Body of pancreas (tissue), 4 donors: ENCODE results near the gene MILR1. TPM values are rescaled to one million over a fixed set of nuclear protein-coding genes. Genes with fewer than 3 reads are reported as not detected.
A peak's percentile ranks its signal among the peaks of the same experiment; 100 is the strongest.

Experiments used
- ATAC-seq: fragments of 150-250 bp; one replicate; pipeline ENCODE4 v1.9.1; 2016
- DNase-seq, 4 donors: peaks; one replicate each; pipeline ENCODE4 v3.0.0-alpha.2; 2019
- H3K27ac ChIP-seq, 4 donors: fragments of 200-600 bp; sonication (generic); 1 replicate in 3 of 4; 2 replicates in 1 of 4; pipeline versions ENCODE4 v1.5.1 to v1.6.1; 2016 to 2019; ENCODE audit warnings: mild to moderate bottlenecking in 1 of 4, mixed read lengths in 1 of 4, moderate library complexity in 1 of 4
- H3K27me3 ChIP-seq, 2 donors: fragments of 200-600 bp; sonication (generic); one replicate each; pipeline ENCODE4 v1.6.0; 2016; ENCODE audit warnings: mild to moderate bottlenecking in 1 of 2
- H3K36me3 ChIP-seq, 2 donors: fragments of 200-600 bp; sonication (generic); replicated peaks in 1 of 2; 2 replicates each; pipeline ENCODE4 v1.5.1; 2016; ENCODE audit warnings: low read depth in 2 of 2; ENCODE audit not compliant: insufficient read depth in 1 of 2
- H3K4me1 ChIP-seq: fragments of 200-600 bp; sonication (generic); one replicate; pipeline ENCODE4 v1.6.0; 2016
- H3K4me3 ChIP-seq, 2 donors: fragments of 200-600 bp; sonication (generic); 1 replicate in 1 of 2; 2 replicates in 1 of 2; pipeline ENCODE4 v1.5.1; 2016 to 2019
- H3K9me3 ChIP-seq, 3 donors: fragments of 200-600 bp; sonication (generic); 1 replicate in 2 of 3; 2 replicates in 1 of 3; pipeline ENCODE4 v1.5.1; 2016
- POLR2A ChIP-seq, 3 donors: fragments of 450-650 bp; IDR thresholded peaks; one replicate each; pipeline ENCODE4 v1.6.1; 2016; ENCODE audit warnings: antibody characterized with exemption in 3 of 3, mild to moderate bottlenecking in 2 of 3
- WGBS, 2 donors: methylation state at CpG; one replicate each; pipeline ENCODE4 v1.1.5; 2017; 5-methylcytosine and 5-hydroxymethylcytosine counted together
- intact Hi-C: fragments of 100-400 bp; cut with DNase I; formaldehyde crosslinking; loops from one replicate; pipeline ENCODE4 v1.15.1; 2023
- total RNA-seq, 2 donors: library from RNA; depleted of rRNA; stranded (reverse); fragments of >200 nt; gene quantifications; one replicate each; pipeline ENCODE4 v1.1.0, GENCODE V29; 2016
- TF ChIP-seq, protein P1 (sequence below), 7 experiments: fragments of 450-650 bp in 4 of 7; fragments of 200-600 bp in 3 of 7; sonication (generic) in 3 of 7; IDR thresholded peaks; one replicate each; pipeline ENCODE4 v1.5.1; 2016 to 2019; ENCODE audit warnings: antibody characterized with exemption in 7 of 7

MILR1 gene
- total RNA-seq, 2 donors from 2014 or later: 4.9 TPM; not detected in 1

DNA sequence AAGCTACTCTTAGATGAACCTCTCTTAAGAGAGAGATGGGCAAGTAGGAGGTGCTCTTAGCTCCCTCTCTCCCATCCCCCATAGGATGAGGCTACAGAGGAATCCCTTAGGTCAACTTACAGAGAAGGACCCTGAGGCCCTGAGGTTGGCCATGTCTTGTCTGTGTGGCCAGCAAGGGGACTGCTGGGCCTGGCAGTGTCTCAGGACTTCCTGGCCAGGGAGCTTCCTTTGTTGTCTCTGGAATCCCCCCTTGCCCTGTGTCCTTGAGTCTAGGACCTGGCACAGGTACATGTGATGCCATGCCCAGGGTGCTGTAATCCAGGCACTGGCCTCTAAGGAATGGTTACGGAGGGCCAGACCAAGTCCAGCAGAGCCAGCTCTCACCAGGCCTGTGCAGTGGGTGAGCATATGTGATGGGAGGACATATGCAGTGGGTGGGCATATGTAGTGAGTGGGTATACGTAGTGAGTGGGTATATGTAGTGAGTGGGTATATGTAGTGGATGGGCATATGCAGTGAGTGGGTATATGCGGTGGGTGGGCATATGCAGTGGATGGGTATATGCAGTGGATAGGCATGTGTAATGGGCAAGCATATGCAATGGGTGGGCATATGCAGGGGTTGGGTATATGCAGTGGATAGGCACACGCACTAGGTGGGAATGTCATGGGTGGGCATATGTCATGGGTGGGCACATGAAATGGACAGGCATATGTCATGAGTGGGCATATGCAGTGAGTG, 38.0 kb upstream of the MILR1 start:
- intact Hi-C loops: no loop called here
- 93 to 100% methylated on average over 3 to 4 of the region's 4 CpGs for WGBS, 2 donors
- Histone ChIP-seq H3K4me3 (no peak overlapping the region), H3K4me1 (no peaks in the 10 kb centered on the region), H3K9me3 (no peaks in the 10 kb centered on the region), H3K27me3 (no peaks in the 10 kb centered on the region), H3K27ac (no peak overlapping the region), H3K36me3 (no peaks in the 10 kb centered on the region)
- TF ChIP-seq, protein P1, sequence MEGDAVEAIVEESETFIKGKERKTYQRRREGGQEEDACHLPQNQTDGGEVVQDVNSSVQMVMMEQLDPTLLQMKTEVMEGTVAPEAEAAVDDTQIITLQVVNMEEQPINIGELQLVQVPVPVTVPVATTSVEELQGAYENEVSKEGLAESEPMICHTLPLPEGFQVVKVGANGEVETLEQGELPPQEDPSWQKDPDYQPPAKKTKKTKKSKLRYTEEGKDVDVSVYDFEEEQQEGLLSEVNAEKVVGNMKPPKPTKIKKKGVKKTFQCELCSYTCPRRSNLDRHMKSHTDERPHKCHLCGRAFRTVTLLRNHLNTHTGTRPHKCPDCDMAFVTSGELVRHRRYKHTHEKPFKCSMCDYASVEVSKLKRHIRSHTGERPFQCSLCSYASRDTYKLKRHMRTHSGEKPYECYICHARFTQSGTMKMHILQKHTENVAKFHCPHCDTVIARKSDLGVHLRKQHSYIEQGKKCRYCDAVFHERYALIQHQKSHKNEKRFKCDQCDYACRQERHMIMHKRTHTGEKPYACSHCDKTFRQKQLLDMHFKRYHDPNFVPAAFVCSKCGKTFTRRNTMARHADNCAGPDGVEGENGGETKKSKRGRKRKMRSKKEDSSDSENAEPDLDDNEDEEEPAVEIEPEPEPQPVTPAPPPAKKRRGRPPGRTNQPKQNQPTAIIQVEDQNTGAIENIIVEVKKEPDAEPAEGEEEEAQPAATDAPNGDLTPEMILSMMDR (IDR thresholded peaks at IDR 0.05): no peak
- no peak for TF ChIP-seq POLR2A (IDR thresholded peaks at IDR 0.05)
- DNase-seq (no peak), ATAC-seq (no peak)

DNA sequence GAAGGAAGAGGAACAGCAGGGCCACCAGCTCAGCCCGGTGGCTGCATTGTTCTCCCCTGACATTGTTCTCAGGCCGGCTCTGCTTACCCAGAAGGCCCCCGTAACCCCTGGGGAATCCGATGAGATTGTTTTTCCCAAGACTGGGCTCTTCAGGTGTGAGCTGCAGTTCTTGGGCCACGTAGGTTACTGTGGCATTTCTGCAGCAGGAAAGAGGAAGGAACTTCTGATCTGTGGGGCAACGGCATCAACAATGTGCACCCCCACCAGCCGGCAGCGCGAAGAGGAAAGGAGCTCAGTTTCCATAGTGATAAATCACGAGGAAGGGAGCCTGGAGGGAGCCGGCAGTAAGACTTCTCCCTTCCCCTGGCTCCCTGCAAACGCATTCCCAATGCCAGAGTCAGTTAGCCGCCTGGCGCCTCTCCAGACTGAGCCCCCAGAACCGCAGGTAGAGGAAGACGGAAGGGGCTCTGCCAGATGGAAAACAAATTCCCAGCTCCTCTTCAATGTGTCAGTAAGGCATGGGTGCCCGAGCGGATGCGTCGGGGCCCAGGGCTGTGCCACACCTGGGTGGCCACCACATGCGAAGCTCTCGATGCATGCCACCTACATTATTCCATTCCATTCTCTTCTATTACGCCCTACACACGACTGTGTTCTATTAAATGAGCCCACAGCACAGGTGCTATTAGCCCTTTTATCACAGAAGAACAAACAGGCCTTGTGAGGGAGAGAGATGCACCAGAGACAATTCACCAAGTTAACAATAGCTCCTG, 36.7 kb upstream of the MILR1 start:
- WGBS, 2 donors: 49 to 50% methylated on average over 21 to 24 of the region's 24 CpGs
- H3K4me1 ChIP-seq: no peaks in the 10 kb centered on the region
- peak in 3 of 4 donors; percentile 17 to 62 (median 21) for DNase-seq
- no peaks in the 10 kb centered on the region for H3K27me3 ChIP-seq
- H3K9me3 ChIP-seq: no peaks in the 10 kb centered on the region
- TF ChIP-seq, protein P1 (IDR thresholded peaks at IDR 0.05): no peak
- no peak for TF ChIP-seq POLR2A (IDR thresholded peaks at IDR 0.05)
- H3K36me3 ChIP-seq: no peaks in the 10 kb centered on the region
- peak overlapping the region in 1 of 4 donors; percentile 38 for H3K27ac ChIP-seq
- ATAC-seq: peak; percentile 48
- no peak overlapping the region for H3K4me3 ChIP-seq
- intact Hi-C loops: no loop called here

DNA sequence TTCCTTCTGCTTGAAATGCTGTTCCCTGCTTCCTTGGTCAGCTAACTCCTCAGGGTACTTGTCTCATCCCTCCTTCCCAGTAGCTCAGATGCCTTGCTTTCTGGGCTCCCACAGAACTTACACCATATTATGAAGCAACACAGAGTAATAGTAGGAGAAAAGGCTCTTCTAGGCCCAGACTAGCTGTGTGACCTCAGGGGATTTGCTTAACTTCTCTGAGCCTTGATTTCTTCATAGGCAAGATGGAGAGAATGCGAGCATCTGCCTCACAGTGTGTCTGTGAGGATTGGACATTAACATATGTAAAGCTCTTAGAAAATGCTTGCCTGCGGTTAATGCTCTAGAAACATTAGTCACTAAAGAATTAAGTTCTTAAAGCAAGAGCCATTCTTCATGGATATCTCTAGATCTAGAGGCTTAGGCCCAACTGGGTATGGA, 36.0 kb upstream of the MILR1 start:
- no peak overlapping the region for H3K4me3 ChIP-seq
- no peak for ATAC-seq

DNA sequence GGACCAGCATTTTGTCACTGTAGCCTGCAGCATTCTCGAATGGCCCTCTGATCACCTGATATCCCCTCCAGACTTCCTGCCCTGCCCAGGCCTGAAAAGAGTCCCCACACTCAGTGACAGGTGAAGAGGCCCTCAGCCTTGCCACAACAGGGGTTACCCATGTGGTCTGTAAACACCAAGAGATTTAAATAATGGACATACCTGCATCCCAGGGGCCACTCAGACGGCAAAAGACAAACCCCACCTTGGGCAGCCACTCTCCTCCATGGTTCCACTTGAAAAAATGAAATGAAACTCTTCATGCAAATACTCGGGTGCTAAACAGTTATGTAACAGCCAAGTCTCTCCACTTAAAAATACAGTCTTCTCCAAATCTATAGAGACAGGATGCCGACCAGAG, 35.4 kb upstream of the MILR1 start:
- no peak for ATAC-seq
- no peak overlapping the region for H3K27ac ChIP-seq

More for the DNA sequence above, 36.0 kb upstream of the MILR1 start:
- WGBS, 2 donors: 78 to 89% methylated on average over 1 to 2 of the region's 2 CpGs
- intact Hi-C loops: no loop called here
- Histone ChIP-seq H3K36me3 (no peaks in the 10 kb centered on the region), H3K9me3 (no peaks in the 10 kb centered on the region), H3K27ac (no peak overlapping the region), H3K4me1 (no peaks in the 10 kb centered on the region), H3K27me3 (no peaks in the 10 kb centered on the region)
- TF ChIP-seq, protein P1 (IDR thresholded peaks at IDR 0.05): no peak
- no peak for TF ChIP-seq POLR2A (IDR thresholded peaks at IDR 0.05)
- no peak for DNase-seq

More for the DNA sequence above, 35.4 kb upstream of the MILR1 start:
- no peaks in the 10 kb centered on the region for H3K36me3 ChIP-seq
- TF ChIP-seq POLR2A (IDR thresholded peaks at IDR 0.05): no peak
- TF ChIP-seq, protein P1 (IDR thresholded peaks at IDR 0.05): no peak
- H3K9me3 ChIP-seq: no peaks in the 10 kb centered on the region
- no peaks in the 10 kb centered on the region for H3K4me1 ChIP-seq
- intact Hi-C loops: no loop called here
- no peak overlapping the region for H3K4me3 ChIP-seq
- no peaks in the 10 kb centered on the region for H3K27me3 ChIP-seq
- DNase-seq: no peak
- 36 to 45% methylated on average over 4 of the region's 4 CpGs for WGBS, 2 donors
